Measurements from ENCODE around the gene OTP. TPM values are rescaled to one million over a fixed set of nuclear protein-coding genes. Genes with fewer than 3 reads are reported as not detected.

The OTP gene
- total RNA-seq, 1 experiment from 2014 or later = 0.05 TPM

- no peak overlapping the region for H3K27ac ChIP-seq (ENCODE audit: low read length)
- CTCF ChIA-PET = interaction anchor here (0.6 kb wide), 1 partner anchor 31 kb away, joined by 7 read pairs; no protein-coding TSS in a partner anchor
- no peaks in the 10 kb centered on the region for H3K9me3 ChIP-seq (ENCODE audit: control insufficient read depth, insufficient read depth, low read depth, low read length)
- H3K27me3 ChIP-seq (ENCODE audit: control insufficient read depth, insufficient read depth, low read length) = peaks cover 16% of the 10 kb centered on the region
- no TSS peak for BruUV-seq (replicated peaks)
- intact Hi-C loops (cut with micrococcal nuclease; ENCODE audit: unreplicated experiment) = no loop called here
- in situ Hi-C loops (cut with HindIII; ENCODE audit: low pct_unique_long_range_greater_than_20kb, low sequenced_read_pairs) = no loop called here
- H3K4me1 ChIP-seq (ENCODE audit: control insufficient read depth, insufficient read depth, low read length) = no peaks in the 10 kb centered on the region
- DNase-seq (ENCODE audit: low read depth, low spot score) (peak; percentile 38), ATAC-seq (peak; percentile 93)
- no peak for TF ChIP-seq TCF7L2 (IDR thresholded peaks at IDR 0.05; ENCODE audit: low read depth, low read length)
- TF ChIP-seq POLR2AphosphoS5 (IDR thresholded peaks at IDR 0.05; ENCODE audit: low read depth, low read length) = no peak
- 0 out of 2 replicates have a peak, but pooled peaks have one; percentile 41 for TF ChIP-seq SIN3A (IDR thresholded peaks at IDR 0.05; ENCODE audit: borderline replicate concordance, insufficient read depth, low read depth, low read length)
- peak in 1 of 2 experiments; percentile 53; a peak in 2 of 4 replicates for TF ChIP-seq REST (IDR thresholded peaks at IDR 0.05; ENCODE audit: insufficient read depth in 1 of 2, low read depth in 2 of 2, low read length in 1 of 2)
- TF ChIP-seq, protein P1, sequence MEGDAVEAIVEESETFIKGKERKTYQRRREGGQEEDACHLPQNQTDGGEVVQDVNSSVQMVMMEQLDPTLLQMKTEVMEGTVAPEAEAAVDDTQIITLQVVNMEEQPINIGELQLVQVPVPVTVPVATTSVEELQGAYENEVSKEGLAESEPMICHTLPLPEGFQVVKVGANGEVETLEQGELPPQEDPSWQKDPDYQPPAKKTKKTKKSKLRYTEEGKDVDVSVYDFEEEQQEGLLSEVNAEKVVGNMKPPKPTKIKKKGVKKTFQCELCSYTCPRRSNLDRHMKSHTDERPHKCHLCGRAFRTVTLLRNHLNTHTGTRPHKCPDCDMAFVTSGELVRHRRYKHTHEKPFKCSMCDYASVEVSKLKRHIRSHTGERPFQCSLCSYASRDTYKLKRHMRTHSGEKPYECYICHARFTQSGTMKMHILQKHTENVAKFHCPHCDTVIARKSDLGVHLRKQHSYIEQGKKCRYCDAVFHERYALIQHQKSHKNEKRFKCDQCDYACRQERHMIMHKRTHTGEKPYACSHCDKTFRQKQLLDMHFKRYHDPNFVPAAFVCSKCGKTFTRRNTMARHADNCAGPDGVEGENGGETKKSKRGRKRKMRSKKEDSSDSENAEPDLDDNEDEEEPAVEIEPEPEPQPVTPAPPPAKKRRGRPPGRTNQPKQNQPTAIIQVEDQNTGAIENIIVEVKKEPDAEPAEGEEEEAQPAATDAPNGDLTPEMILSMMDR (IDR thresholded peaks at IDR 0.05) = peak; percentile 55
- peak overlapping the region; percentile 55 to 67 for H3K4me3 ChIP-seq (ENCODE audit: low read depth in 2 of 2, low read length in 2 of 2)
- no peaks in the 10 kb centered on the region for H3K36me3 ChIP-seq (ENCODE audit: control insufficient read depth, insufficient read depth, low read length)
- POLR2A ChIA-PET = interaction anchor here (0.6 kb wide), 1 partner anchor 388 kb away, joined by 4 read pairs; no protein-coding TSS in a partner anchor
Observed at GRCh38 chr5:77630114-77630680, 8.3 kb downstream of the OTP start.

DNA sequence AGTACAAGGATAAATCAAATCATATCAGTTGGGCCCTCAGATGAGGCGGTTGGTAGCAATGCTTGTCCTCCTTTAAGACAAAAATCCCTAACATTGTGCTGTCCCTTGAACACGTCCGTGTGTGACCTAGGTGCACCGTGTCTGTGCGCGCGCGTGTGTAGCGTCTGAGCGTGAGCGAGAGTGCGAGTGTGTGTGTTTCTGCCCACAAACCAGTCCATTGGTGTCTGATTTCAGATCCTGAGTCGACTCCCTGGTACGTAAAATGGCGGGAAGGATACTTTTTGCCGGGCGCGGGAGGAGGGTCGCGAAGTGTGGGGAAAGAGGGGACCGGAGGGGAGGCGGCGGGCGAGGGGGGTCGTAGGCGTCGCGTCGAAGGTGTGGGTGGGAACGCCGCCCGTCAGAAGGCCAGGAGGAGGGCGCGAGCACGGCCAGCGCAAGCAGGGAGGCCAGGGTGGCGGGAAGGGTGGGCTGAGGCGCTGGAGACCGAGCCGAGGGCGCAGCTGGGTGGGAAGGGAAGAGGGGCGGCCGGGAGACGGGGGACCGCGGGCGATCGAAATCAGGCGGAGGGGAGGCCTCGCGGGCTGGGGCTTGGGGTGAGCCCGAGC lies 8.9 kb downstream of the OTP start:
- no peak overlapping the region for H3K27ac ChIP-seq (ENCODE audit: low read length)
- TF ChIP-seq POLR2AphosphoS5 (IDR thresholded peaks at IDR 0.05; ENCODE audit: low read depth, low read length) (no peak), SIN3A (IDR thresholded peaks at IDR 0.05; ENCODE audit: borderline replicate concordance, insufficient read depth, low read depth, low read length) (no peak), TCF7L2 (IDR thresholded peaks at IDR 0.05; ENCODE audit: low read depth, low read length) (no peak), REST (IDR thresholded peaks at IDR 0.05; ENCODE audit: insufficient read depth in 1 of 2, low read depth in 2 of 2, low read length in 1 of 2) (no peak)
- TF ChIP-seq, protein P1 (IDR thresholded peaks at IDR 0.05) = no peak
- CTCF ChIA-PET = interaction anchor here (0.6 kb wide), 1 partner anchor 31 kb away, joined by 7 read pairs; no protein-coding TSS in a partner anchor
- intact Hi-C loops (cut with micrococcal nuclease; ENCODE audit: unreplicated experiment) (no loop called here), in situ Hi-C loops (cut with HindIII; ENCODE audit: low pct_unique_long_range_greater_than_20kb, low sequenced_read_pairs) (no loop called here)
- ATAC-seq (peak; percentile 62), DNase-seq (ENCODE audit: low read depth, low spot score) (no peak)
- H3K27me3 ChIP-seq (ENCODE audit: control insufficient read depth, insufficient read depth, low read length) = peaks cover 15% of the 10 kb centered on the region
- no peaks in the 10 kb centered on the region for H3K4me1 ChIP-seq (ENCODE audit: control insufficient read depth, insufficient read depth, low read length)
- POLR2A ChIA-PET = no interaction called here
- no TSS peak for BruUV-seq (replicated peaks)
- no peaks in the 10 kb centered on the region for H3K9me3 ChIP-seq (ENCODE audit: control insufficient read depth, insufficient read depth, low read depth, low read length)
- H3K4me3 ChIP-seq (ENCODE audit: low read depth in 2 of 2, low read length in 2 of 2) = peak overlapping the region; percentile 47 to 55
- H3K36me3 ChIP-seq (ENCODE audit: control insufficient read depth, insufficient read depth, low read length) = no peaks in the 10 kb centered on the region
